OCI-LY3 (cell line): ENCODE measurements around the gene ALX3.

Experiments used
- CTCF ChIP-seq: fragments of 200-600, 300-600 bp; sonication (generic); IDR thresholded peaks from 2 replicates; pipeline ENCODE4 v1.5.1; 2014; ENCODE audit warnings: antibody characterized with exemption, low read length, low read depth
- EZH2phosphoT487 ChIP-seq: fragments of 200-600 bp; shearing (Covaris generic); IDR thresholded peaks from 2 replicates; pipeline ENCODE4 v1.6.1; 2018; ENCODE audit warnings: antibody characterized with exemption, mixed run types, low read depth

- TF ChIP-seq CTCF (no peak), EZH2phosphoT487 (no peak)
Measured at GRCh38 chr1:110089561-110090275, 19.2 kb upstream of the ALX3 start.
